Gastroesophageal sphincter (tissue), 3 donors: ENCODE results near the gene GIT1.

ENCODE experiments used
- CTCF ChIP-seq, 4 experiments: fragments of 200-600 bp in 2 of 4; fragments of 450-650 bp in 2 of 4; sonication (generic) in 1 of 4; IDR thresholded peaks; one replicate each; pipeline ENCODE4 v1.5.1; 2017 to 2019; ENCODE audit warnings: antibody characterized with exemption in 4 of 4, mild to moderate bottlenecking in 2 of 4, moderate library complexity in 2 of 4
- POLR2A ChIP-seq, 2 donors: fragments of 450-650 bp; IDR thresholded peaks; one replicate each; pipeline ENCODE4 v1.6.1; 2017; ENCODE audit warnings: antibody characterized with exemption in 2 of 2, mild to moderate bottlenecking in 2 of 2, moderate library complexity in 1 of 2
- POLR2AphosphoS5 ChIP-seq: sonication (generic); formaldehyde crosslinking; IDR thresholded peaks from one replicate; pipeline ENCODE4 v1.6.1; 2017; ENCODE audit warnings: antibody characterized with exemption

GRCh38 chr17:29544066-29544465 lies 45.4 kb downstream of the GIT1 start:
- TF ChIP-seq POLR2A (IDR thresholded peaks at IDR 0.05) = no peak
- no peak for TF ChIP-seq POLR2AphosphoS5
- TF ChIP-seq CTCF (IDR thresholded peaks at IDR 0.05) = no peak
